ENCODE results near the gene EXO5. TPM values are rescaled to one million over a fixed set of nuclear protein-coding genes. Genes with fewer than 3 reads are reported as not detected.
"Not testable (repeated sequence)": the region's sequence is repeated elsewhere in the genome, so short reads cannot be mapped to it uniquely, and the experiment has no call there.

Gene EXO5
- total and polyA plus RNA-seq, 3 experiments from 2014 or later, result 8.3 to 14.9 (median 14.7) TPM

- no peak for DNase-seq
- Mint-ChIP-seq H3K4me1 (peaks cover 25 to 29% (median 25%) of the 10 kb centered on the region in 3 donors), H3K4me3 (peak overlapping the region; percentile 91 to 99 (median 98)), H3K27ac (peak overlapping the region; percentile 77 to 98 (median 96)), H3K9me3 (peaks cover 0 to 8% (median 3%) of the 10 kb centered on the region in 5 donors), H3K27me3 (peaks cover 6 to 24% of the 10 kb centered on the region in 2 donors), H3K36me3 (peaks cover 3 to 16% (median 8%) of the 10 kb centered on the region in 3 donors)
- H3K36me3 ChIP-seq (ENCODE audit: insufficient read depth, low read length), result no peaks in the 10 kb centered on the region
- CTCF ChIA-PET, result interaction anchor here (0.9 to 1.7 kb wide), 5 partner anchors 13 to 23 kb away, joined by 3 to 5 read pairs (median 3); no protein-coding TSS in a partner anchor
- no peaks in the 10 kb centered on the region for H3K27me3 ChIP-seq (ENCODE audit: insufficient read depth, low read length, poor library complexity, severe bottlenecking)
- peak overlapping the region; percentile 67 for H3K27ac ChIP-seq (ENCODE audit: low read depth, low read length)
- POLR2A ChIA-PET, result interaction anchor here (0.6 to 1.3 kb wide), 6 partner anchors 23 to 217 kb away, joined by 3 to 5 read pairs (median 4); partner anchors contain the start of genes EXO5, NFYC and ZFP69B
- H3K4me1 ChIP-seq (ENCODE audit: insufficient read depth, low read length), result peaks cover 20% of the 10 kb centered on the region
- H3K4me3 ChIP-seq (ENCODE audit: low read length), result peak overlapping the region; percentile 91
- no peaks in the 10 kb centered on the region for H3K9me3 ChIP-seq (ENCODE audit: low read length)
Observed at GRCh38 chr1:40532062-40532389, 23.5 kb downstream of the EXO5 start.

GRCh38 chr1:40532844-40533424, 24.4 kb downstream of the EXO5 start:
- H3K27ac ChIP-seq (ENCODE audit: low read depth, low read length), result no peak overlapping the region
- no peaks in the 10 kb centered on the region for H3K36me3 ChIP-seq (ENCODE audit: insufficient read depth, low read length)
- Mint-ChIP-seq H3K27ac (peak overlapping the region in 3 of 8 donors; percentile 5 to 51 (median 19)), H3K4me3 (peak overlapping the region in 6 of 7 donors; percentile 8 to 91 (median 46)), H3K9me3 (peaks cover 0 to 4% (median 2%) of the 10 kb centered on the region in 5 donors), H3K4me1 (peaks cover 25 to 29% (median 25%) of the 10 kb centered on the region in 3 donors), H3K27me3 (peaks cover 6 to 17% of the 10 kb centered on the region in 2 donors), H3K36me3 (peaks cover 5 to 19% (median 12%) of the 10 kb centered on the region in 3 donors)
- no peaks in the 10 kb centered on the region for H3K9me3 ChIP-seq (ENCODE audit: low read length)
- peak in 1 of 5 donors; percentile 12 for DNase-seq
- CTCF ChIA-PET, result interaction anchor here (0.9 to 1.7 kb wide), 6 partner anchors 13 to 22 kb away, joined by 3 to 5 read pairs (median 3); no protein-coding TSS in a partner anchor
- no peak overlapping the region for H3K4me3 ChIP-seq (ENCODE audit: low read length)
- peaks cover 20% of the 10 kb centered on the region for H3K4me1 ChIP-seq (ENCODE audit: insufficient read depth, low read length)
- no peaks in the 10 kb centered on the region for H3K27me3 ChIP-seq (ENCODE audit: insufficient read depth, low read length, poor library complexity, severe bottlenecking)
- POLR2A ChIA-PET, result interaction anchor here (0.8 to 1.3 kb wide), 2 partner anchors 24 to 83 kb away, joined by 3 to 4 read pairs; partner anchors contain the start of genes EXO5 and ZFP69B

GRCh38 chr1:40534589-40534988, 26.0 kb downstream of the EXO5 start:
- CTCF ChIA-PET, result no interaction called here
- DNase-seq, result no peak
- Histone ChIP-seq H3K4me3 (ENCODE audit: low read length) (no peak overlapping the region), H3K36me3 (ENCODE audit: insufficient read depth, low read length) (no peaks in the 10 kb centered on the region), H3K27me3 (ENCODE audit: insufficient read depth, low read length, poor library complexity, severe bottlenecking) (no peaks in the 10 kb centered on the region), H3K27ac (ENCODE audit: low read depth, low read length) (no peak overlapping the region), H3K4me1 (ENCODE audit: insufficient read depth, low read length) (peaks cover 20% of the 10 kb centered on the region), H3K9me3 (ENCODE audit: low read length) (no peaks in the 10 kb centered on the region)
- Mint-ChIP-seq H3K36me3 (peaks cover 5 to 22% (median 19%) of the 10 kb centered on the region in 3 donors), H3K4me3 (no peak overlapping the region), H3K27ac (no peak overlapping the region), H3K27me3 (peaks cover 3 to 4% of the 10 kb centered on the region in 2 donors), H3K9me3 (peaks cover 0 to 4% (median 2%) of the 10 kb centered on the region in 5 donors), H3K4me1 (peaks cover 25 to 29% (median 25%) of the 10 kb centered on the region in 3 donors)
- POLR2A ChIA-PET, result no interaction called here

GRCh38 chr1:40535732-40536131, 27.2 kb downstream of the EXO5 start:
- H3K4me1 Mint-ChIP-seq, result peaks cover 24 to 26% (median 25%) of the 10 kb centered on the region in 3 donors
- H3K4me3 Mint-ChIP-seq, result no peak overlapping the region
- Histone ChIP-seq H3K27me3 (ENCODE audit: insufficient read depth, low read length, poor library complexity, severe bottlenecking) (no peaks in the 10 kb centered on the region), H3K4me3 (ENCODE audit: low read length) (no peak overlapping the region), H3K27ac (ENCODE audit: low read depth, low read length) (no peak overlapping the region), H3K36me3 (ENCODE audit: insufficient read depth, low read length) (no peaks in the 10 kb centered on the region), H3K4me1 (ENCODE audit: insufficient read depth, low read length) (peaks cover 18% of the 10 kb centered on the region), H3K9me3 (ENCODE audit: low read length) (no peaks in the 10 kb centered on the region)
- H3K9me3 Mint-ChIP-seq, result peaks cover 0 to 4% (median 2%) of the 10 kb centered on the region in 5 donors
- CTCF ChIA-PET, result no interaction called here
- no peak overlapping the region for H3K27ac Mint-ChIP-seq
- peaks cover 0 to 3% of the 10 kb centered on the region in 2 donors for H3K27me3 Mint-ChIP-seq
- DNase-seq, result no peak
- POLR2A ChIA-PET, result interaction anchor here (0.7 kb wide), 1 partner anchor 60 kb away, joined by 5 read pairs; no protein-coding TSS in a partner anchor
- H3K36me3 Mint-ChIP-seq, result peaks cover 5 to 28% (median 19%) of the 10 kb centered on the region in 3 donors

GRCh38 chr1:40539338-40539737, 30.8 kb downstream of the EXO5 start:
- ChIA-PET POLR2A (no interaction called here), CTCF (no interaction called here)
- Histone ChIP-seq H3K4me1 (ENCODE audit: insufficient read depth, low read length) (no peaks in the 10 kb centered on the region), H3K4me3 (ENCODE audit: low read length) (no peak overlapping the region), H3K27me3 (ENCODE audit: insufficient read depth, low read length, poor library complexity, severe bottlenecking) (no peaks in the 10 kb centered on the region), H3K36me3 (ENCODE audit: insufficient read depth, low read length) (no peaks in the 10 kb centered on the region), H3K27ac (ENCODE audit: low read depth, low read length) (no peak overlapping the region), H3K9me3 (ENCODE audit: low read length) (no peaks in the 10 kb centered on the region)
- no peaks in the 10 kb centered on the region for H3K4me1 Mint-ChIP-seq
- DNase-seq, result no peak
- no peaks in the 10 kb centered on the region for H3K27me3 Mint-ChIP-seq
- H3K9me3 Mint-ChIP-seq, result no peaks in the 10 kb centered on the region
- peaks cover 17 to 48% (median 31%) of the 10 kb centered on the region in 3 donors for H3K36me3 Mint-ChIP-seq
- H3K27ac Mint-ChIP-seq, result no peak overlapping the region
- H3K4me3 Mint-ChIP-seq, result no peak overlapping the region

DNA sequence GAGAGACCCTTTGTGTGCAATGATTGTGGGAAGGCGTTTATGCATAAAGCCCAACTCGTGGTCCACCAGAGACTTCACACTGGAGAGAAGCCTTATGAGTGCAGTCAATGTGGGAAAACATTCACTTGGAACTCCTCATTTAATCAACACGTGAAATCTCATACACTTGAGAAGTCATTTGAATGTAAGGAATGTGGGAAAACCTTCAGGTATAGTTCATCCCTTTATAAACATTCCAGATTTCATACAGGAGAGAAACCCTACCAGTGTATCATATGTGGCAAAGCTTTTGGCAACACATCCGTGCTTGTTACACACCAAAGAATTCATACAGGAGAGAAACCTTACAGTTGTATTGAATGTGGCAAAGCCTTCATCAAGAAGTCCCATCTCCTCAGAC, 38.4 kb downstream of the EXO5 start:
- Mint-ChIP-seq H3K36me3 (peaks cover 33 to 55% (median 47%) of the 10 kb centered on the region in 3 donors), H3K4me1 (no peaks in the 10 kb centered on the region), H3K27me3 (no peaks in the 10 kb centered on the region), H3K4me3 (no peak overlapping the region), H3K27ac (no peak overlapping the region), H3K9me3 (peaks cover 15 to 41% (median 32%) of the 10 kb centered on the region in 5 donors)
- ChIA-PET POLR2A (no interaction called here), CTCF (no interaction called here)
- Histone ChIP-seq H3K4me3 (ENCODE audit: low read length) (no peak overlapping the region), H3K36me3 (ENCODE audit: insufficient read depth, low read length) (peaks cover 5% of the 10 kb centered on the region), H3K9me3 (ENCODE audit: low read length) (no peaks in the 10 kb centered on the region), H3K27ac (ENCODE audit: low read depth, low read length) (no peak overlapping the region), H3K4me1 (ENCODE audit: insufficient read depth, low read length) (no peaks in the 10 kb centered on the region), H3K27me3 (ENCODE audit: insufficient read depth, low read length, poor library complexity, severe bottlenecking) (no peaks in the 10 kb centered on the region)
- DNase-seq, result no peak

GRCh38 chr1:40553017-40553416, 44.5 kb downstream of the EXO5 start:
- Histone ChIP-seq H3K27ac (ENCODE audit: low read depth, low read length) (no peak overlapping the region), H3K9me3 (ENCODE audit: low read length) (no peaks in the 10 kb centered on the region), H3K27me3 (ENCODE audit: insufficient read depth, low read length, poor library complexity, severe bottlenecking) (no peaks in the 10 kb centered on the region), H3K4me1 (ENCODE audit: insufficient read depth, low read length) (no peaks in the 10 kb centered on the region), H3K4me3 (ENCODE audit: low read length) (no peak overlapping the region), H3K36me3 (ENCODE audit: insufficient read depth, low read length) (no peaks in the 10 kb centered on the region)
- Mint-ChIP-seq H3K36me3 (peaks cover 0 to 10% (median 1%) of the 10 kb centered on the region in 3 donors), H3K4me3 (no peak overlapping the region), H3K27ac (peak overlapping the region in 1 of 8 donors; percentile 21), H3K27me3 (peaks cover 0 to 4% of the 10 kb centered on the region in 2 donors), H3K9me3 (peaks cover 3 to 16% (median 8%) of the 10 kb centered on the region in 5 donors), H3K4me1 (no peaks in the 10 kb centered on the region)
- ChIA-PET POLR2A (no interaction called here), CTCF (no interaction called here)
- DNase-seq, result no peak

DNA sequence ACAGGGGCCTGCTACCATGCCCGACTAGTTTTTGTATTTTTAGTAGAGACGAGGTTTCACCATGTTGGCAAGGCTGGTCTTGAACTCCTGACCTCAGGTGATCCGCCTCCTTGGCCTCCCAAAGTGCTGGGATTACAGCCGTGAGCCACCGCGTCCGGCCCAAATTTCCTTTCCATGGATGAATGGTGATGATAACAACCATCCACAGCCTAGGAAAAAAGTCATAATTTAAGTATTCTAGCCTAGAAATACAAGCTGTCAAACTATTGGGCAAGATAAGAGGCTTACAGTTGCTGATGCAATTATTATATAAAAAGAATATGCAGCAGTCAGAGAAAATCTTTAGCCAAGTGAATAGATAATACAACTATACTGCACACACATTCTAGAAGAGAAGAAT, 46.2 kb downstream of the EXO5 start:
- H3K27me3 Mint-ChIP-seq; H3K4me3 Mint-ChIP-seq; H3K36me3 ChIP-seq (ENCODE audit: insufficient read depth, low read length); H3K4me1 Mint-ChIP-seq; H3K27ac Mint-ChIP-seq; DNase-seq; H3K27ac ChIP-seq (ENCODE audit: low read depth, low read length); H3K27me3 ChIP-seq (ENCODE audit: insufficient read depth, low read length, poor library complexity, severe bottlenecking); H3K36me3 Mint-ChIP-seq; H3K4me3 ChIP-seq (ENCODE audit: low read length); POLR2A ChIA-PET; H3K9me3 ChIP-seq (ENCODE audit: low read length); H3K9me3 Mint-ChIP-seq; H3K4me1 ChIP-seq (ENCODE audit: insufficient read depth, low read length): not testable (repeated sequence)
- CTCF ChIA-PET, result interaction anchor here (1.6 kb wide), 1 partner anchor 22 kb away, joined by 5 read pairs; no protein-coding TSS in a partner anchor

All from CD8-positive, alpha-beta memory T cell (primary cell).